ENCODE measurements around the gene KIRREL1.

KIRREL1 gene

DNA sequence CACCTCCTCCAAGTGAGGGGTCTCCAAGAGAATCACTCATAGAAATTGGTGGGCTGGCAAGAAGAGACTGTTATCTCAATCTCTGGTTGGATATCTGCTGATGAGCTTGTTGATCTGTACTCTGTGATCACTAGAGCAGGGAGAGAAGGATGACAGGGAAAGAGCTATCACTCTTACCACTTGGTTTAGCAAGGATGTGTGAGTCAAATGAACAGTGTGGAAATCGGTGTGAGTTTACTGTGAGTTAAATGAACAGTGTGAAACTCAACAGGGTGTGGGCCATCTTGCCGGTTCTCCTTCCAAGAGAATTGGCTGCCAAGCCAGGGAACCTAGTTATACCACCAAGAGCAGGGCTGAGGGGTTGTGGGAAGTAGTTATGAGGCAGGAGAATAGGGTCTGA is 154.0 kb downstream of the KIRREL1 start:
- no peak for FAIRE-seq
- no peak for DNase-seq (ENCODE audit: insufficient read length, low spot score)
- TF ChIP-seq, protein P1, sequence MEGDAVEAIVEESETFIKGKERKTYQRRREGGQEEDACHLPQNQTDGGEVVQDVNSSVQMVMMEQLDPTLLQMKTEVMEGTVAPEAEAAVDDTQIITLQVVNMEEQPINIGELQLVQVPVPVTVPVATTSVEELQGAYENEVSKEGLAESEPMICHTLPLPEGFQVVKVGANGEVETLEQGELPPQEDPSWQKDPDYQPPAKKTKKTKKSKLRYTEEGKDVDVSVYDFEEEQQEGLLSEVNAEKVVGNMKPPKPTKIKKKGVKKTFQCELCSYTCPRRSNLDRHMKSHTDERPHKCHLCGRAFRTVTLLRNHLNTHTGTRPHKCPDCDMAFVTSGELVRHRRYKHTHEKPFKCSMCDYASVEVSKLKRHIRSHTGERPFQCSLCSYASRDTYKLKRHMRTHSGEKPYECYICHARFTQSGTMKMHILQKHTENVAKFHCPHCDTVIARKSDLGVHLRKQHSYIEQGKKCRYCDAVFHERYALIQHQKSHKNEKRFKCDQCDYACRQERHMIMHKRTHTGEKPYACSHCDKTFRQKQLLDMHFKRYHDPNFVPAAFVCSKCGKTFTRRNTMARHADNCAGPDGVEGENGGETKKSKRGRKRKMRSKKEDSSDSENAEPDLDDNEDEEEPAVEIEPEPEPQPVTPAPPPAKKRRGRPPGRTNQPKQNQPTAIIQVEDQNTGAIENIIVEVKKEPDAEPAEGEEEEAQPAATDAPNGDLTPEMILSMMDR (IDR thresholded peaks at IDR 0.05; ENCODE audit: insufficient read depth, missing control alignments), result no peak

DNA sequence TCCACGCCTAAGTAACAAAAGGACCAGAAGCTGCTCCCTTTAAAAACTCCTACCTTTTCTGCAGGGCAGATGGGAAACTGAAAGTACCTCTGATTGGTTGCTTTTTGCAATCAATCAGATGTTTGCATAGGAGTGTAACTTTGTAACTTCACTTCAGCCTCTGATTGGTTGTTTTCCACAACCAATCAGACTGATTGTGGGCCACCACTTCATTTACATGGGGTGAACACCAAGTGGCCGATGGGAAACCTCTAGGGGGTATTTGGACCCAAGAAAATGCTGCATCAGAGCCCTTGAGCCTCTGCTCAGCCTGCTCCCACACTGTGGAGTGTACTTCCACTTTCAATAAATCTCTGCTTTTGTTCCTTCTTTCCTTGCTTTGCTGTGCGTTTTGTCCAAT is 154.4 kb downstream of the KIRREL1 start:
- DNase-seq (ENCODE audit: insufficient read length, low spot score), result no peak
- FAIRE-seq, result no peak
- TF ChIP-seq, protein P1 (IDR thresholded peaks at IDR 0.05; ENCODE audit: insufficient read depth, missing control alignments), result no peak

DNA sequence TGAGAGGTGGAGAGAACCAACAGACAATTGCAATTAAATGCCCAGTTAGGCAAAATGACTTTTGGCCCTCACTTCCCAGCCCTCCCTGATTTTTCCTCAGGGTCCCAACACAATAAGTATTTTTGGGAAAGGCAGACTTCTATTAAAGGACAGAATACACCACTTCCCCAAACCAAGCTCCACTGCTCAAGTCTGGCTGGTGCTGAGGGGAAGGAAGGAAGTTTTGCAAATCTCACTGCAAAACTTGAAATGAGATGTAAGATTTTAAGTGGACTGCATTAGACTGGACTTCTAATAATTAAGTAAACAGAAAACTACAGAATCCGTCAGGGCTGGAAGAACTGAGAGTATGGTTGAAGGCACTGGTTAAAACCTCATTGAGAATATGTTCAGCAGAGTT is 155.0 kb downstream of the KIRREL1 start:
- FAIRE-seq (no peak), DNase-seq (ENCODE audit: insufficient read length, low spot score) (no peak)
- TF ChIP-seq, protein P1 (IDR thresholded peaks at IDR 0.05; ENCODE audit: insufficient read depth, missing control alignments), result no peak

DNA sequence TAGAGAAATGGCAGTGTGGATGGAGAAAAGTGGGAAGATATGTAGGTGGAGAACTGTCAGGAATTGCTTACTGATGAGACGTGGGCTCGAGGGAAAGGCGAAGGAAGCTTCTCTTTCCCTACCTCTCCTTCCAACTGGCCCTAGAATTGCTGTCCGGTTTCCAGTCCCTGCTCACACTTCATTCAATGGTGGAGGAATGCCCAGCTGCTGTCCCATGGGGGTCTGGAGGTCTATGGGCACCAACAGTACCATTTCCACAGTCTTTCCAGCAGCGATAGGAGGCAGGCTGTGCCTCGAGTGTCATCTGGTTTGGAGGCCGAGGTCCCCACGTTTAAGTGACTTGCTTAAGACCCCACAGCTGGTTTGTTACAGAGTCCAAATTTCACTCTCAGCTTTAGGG is 155.7 kb downstream of the KIRREL1 start:
- TF ChIP-seq, protein P1 (IDR thresholded peaks at IDR 0.05; ENCODE audit: insufficient read depth, missing control alignments), result no peak
- FAIRE-seq (no peak), DNase-seq (ENCODE audit: insufficient read length, low spot score) (no peak)
